IPS-NIHi7 (cell line): Measurements from ENCODE around the gene CBX2.
A peak's percentile ranks its signal among the peaks of the same experiment; 100 is the strongest.
"Not testable (repeated sequence)": the region's sequence is repeated elsewhere in the genome, so short reads cannot be mapped to it uniquely, and the experiment has no call there.

Experiments used
- DNase-seq: peaks from one replicate; pipeline ENCODE4 v3.0.0; 2012; ENCODE audit warnings: mixed read lengths; ENCODE audit errors: extremely low spot score

CBX2 gene

GRCh38 chr17:79769570-79770506 lies 8.1 kb upstream of the CBX2 start:
- DNase-seq, result no peak

- DNase-seq, result no peak
Measured at GRCh38 chr17:79771276-79771675, 6.7 kb upstream of the CBX2 start.

- not testable (repeated sequence) for DNase-seq
Measured at GRCh38 chr17:79772726-79773125, 5.2 kb upstream of the CBX2 start.

GRCh38 chr17:79774561-79774975 lies 3.4 kb upstream of the CBX2 start:
- DNase-seq, result no peak

GRCh38 chr17:79775632-79776031 lies 2.3 kb upstream of the CBX2 start:
- no peak for DNase-seq

- DNase-seq, result no peak
Measured at GRCh38 chr17:79776376-79777119, 1.4 kb upstream of the CBX2 start.

- peak; percentile 80 for DNase-seq
Measured at GRCh38 chr17:79777120-79777893, 641 bp upstream of the CBX2 start.

- DNase-seq, result no peak
Measured at GRCh38 chr17:79778504-79779083, 646 bp downstream of the CBX2 start.

- no peak for DNase-seq
Measured at GRCh38 chr17:79779084-79779529, 1.2 kb downstream of the CBX2 start.

GRCh38 chr17:79779661-79780365 lies 1.9 kb downstream of the CBX2 start:
- DNase-seq, result no peak

- DNase-seq, result no peak
Measured at GRCh38 chr17:79781012-79781650, 3.2 kb downstream of the CBX2 start.

- no peak for DNase-seq
Measured at GRCh38 chr17:79781736-79782575, 4.0 kb downstream of the CBX2 start.

GRCh38 chr17:79783891-79784290 lies 5.9 kb downstream of the CBX2 start:
- no peak for DNase-seq

GRCh38 chr17:79784353-79785016 lies 6.5 kb downstream of the CBX2 start:
- DNase-seq, result no peak

GRCh38 chr17:79785017-79785899 lies 7.3 kb downstream of the CBX2 start:
- DNase-seq, result no peak

GRCh38 chr17:79785900-79786810 lies 8.2 kb downstream of the CBX2 start:
- no peak for DNase-seq
